Activated CD8-positive, alpha-beta T cell treated with anti-CD3 and anti-CD28 coated beads for 36 hours (primary cell): ENCODE results near the gene HNRNPK. TPM values are rescaled to one million over a fixed set of nuclear protein-coding genes. Genes with fewer than 3 reads are reported as not detected.
"Not testable (repeated sequence)": the region's sequence is repeated elsewhere in the genome, so short reads cannot be mapped to it uniquely, and the experiment has no call there.

Experiments
- ATAC-seq: fragments of 200-7000 bp; cut with Tn5 transposase; one replicate; pipeline ENCODE4 v1.10.0; 2021; ENCODE audit warnings: mild to moderate bottlenecking, moderate library complexity
- CTCF ChIA-PET: fragments of 350-600 bp; sonication (Branson Sonifier 250); formaldehyde crosslinking; loops from one replicate; lab custom pipeline; 2021; ENCODE audit warnings: antibody characterized with exemption; lab: Charles Lee
- POLR2A ChIA-PET: fragments of 350-600 bp; sonication (Branson Sonifier 250); formaldehyde crosslinking; loops from one replicate; lab custom pipeline; 2021; ENCODE audit warnings: antibody characterized with exemption; lab: Charles Lee
- DNase-seq: peaks from one replicate; pipeline ENCODE4 v3.0.0-alpha.2; 2020
- H3K27ac Mint-ChIP-seq: one replicate; pipeline ENCODE4 v1.8.0; 2021; ENCODE audit warnings: mild to moderate bottlenecking, mixed read lengths
- H3K27me3 Mint-ChIP-seq: one replicate; pipeline ENCODE4 v1.8.0; 2021; ENCODE audit warnings: mixed read lengths
- H3K36me3 Mint-ChIP-seq: one replicate; pipeline ENCODE4 v1.8.0; 2021; ENCODE audit warnings: low read depth, mixed read lengths
- H3K4me1 Mint-ChIP-seq: one replicate; pipeline ENCODE4 v1.8.0; 2021; ENCODE audit warnings: low read depth, mixed read lengths
- H3K4me3 Mint-ChIP-seq: one replicate; pipeline ENCODE4 v1.8.0; 2021; ENCODE audit warnings: mild to moderate bottlenecking, moderate library complexity, mixed read lengths
- H3K9me3 Mint-ChIP-seq: one replicate; pipeline ENCODE4 v1.8.0; 2021; ENCODE audit warnings: mixed read lengths
- CTCF ChIP-seq: fragments of 200-600 bp; IDR thresholded peaks from one replicate; pipeline ENCODE4 v1.8.0; 2022; ENCODE audit warnings: antibody characterized with exemption, mild to moderate bottlenecking
- intact Hi-C: fragments of 100-400 bp; cut with micrococcal nuclease; formaldehyde crosslinking; loops from one replicate; pipeline ENCODE4 v1.10.0; 2022
- total RNA-seq, 2 experiments: library from RNA; stranded (reverse); gene quantifications; one replicate each; pipeline ENCODE4 v1.2.3, GENCODE V29; 2021

Gene HNRNPK
- total RNA-seq, 2 experiments from 2014 or later: 761 to 773 TPM

GRCh38 chr9:83959061-83959460, 21.0 kb downstream of the HNRNPK start:
- CTCF ChIA-PET: no interaction called here
- intact Hi-C loops: no loop called here
- peaks cover 10% of the 10 kb centered on the region for H3K36me3 Mint-ChIP-seq

GRCh38 chr9:83957248-83957513, 22.8 kb downstream of the HNRNPK start:
- POLR2A ChIA-PET: interaction anchor here (1.7 to 12.0 kb wide), 3 partner anchors 10 to 21 kb away, joined by 7 to 224 read pairs (median 71); partner anchors contain the start of genes HNRNPK and RMI1
- peak overlapping the region; percentile 97 for H3K4me3 Mint-ChIP-seq
- H3K27ac Mint-ChIP-seq: peak overlapping the region; percentile 97
- H3K27me3 Mint-ChIP-seq: no peaks in the 10 kb centered on the region
- H3K36me3 Mint-ChIP-seq: peaks cover 10% of the 10 kb centered on the region
- ATAC-seq: no peak
- TF ChIP-seq CTCF: no peak
- DNase-seq: no peak
- intact Hi-C loops: no loop called here
- peaks cover 9% of the 10 kb centered on the region for H3K4me1 Mint-ChIP-seq
- CTCF ChIA-PET: interaction anchor here (1.5 kb wide), 1 partner anchor 10 kb away, joined by 3 read pairs; no protein-coding TSS in a partner anchor
- no peaks in the 10 kb centered on the region for H3K9me3 Mint-ChIP-seq

More at GRCh38 chr9:83959061-83959460, 21.0 kb downstream of the HNRNPK start:
- H3K4me1 Mint-ChIP-seq: peaks cover 9% of the 10 kb centered on the region
- DNase-seq (no peak), ATAC-seq (no peak)
- POLR2A ChIA-PET: interaction anchor here (1.5 to 12.0 kb wide), 3 partner anchors 8 to 19 kb away, joined by 8 to 224 read pairs (median 71); partner anchors contain the start of genes HNRNPK and RMI1
- no peak overlapping the region for H3K4me3 Mint-ChIP-seq
- no peaks in the 10 kb centered on the region for H3K9me3 Mint-ChIP-seq
- TF ChIP-seq CTCF: no peak
- H3K27me3 Mint-ChIP-seq: no peaks in the 10 kb centered on the region
- H3K27ac Mint-ChIP-seq: no peak overlapping the region

- intact Hi-C loops: no loop called here
- no peaks in the 10 kb centered on the region for H3K9me3 Mint-ChIP-seq
- ChIA-PET CTCF (interaction anchor here (0.9 to 1.0 kb wide), 2 partner anchors 8 to 68 kb away, joined by 3 read pairs; no protein-coding TSS in a partner anchor), POLR2A (interaction anchor here (0.6 to 8.5 kb wide), 9 partner anchors 9 to 249 kb away, joined by 3 to 71 read pairs (median 5); partner anchors contain the start of genes HNRNPK, RMI1 and UBQLN1)
- no peaks in the 10 kb centered on the region for H3K27me3 Mint-ChIP-seq
- peak overlapping the region; percentile 97 for H3K27ac Mint-ChIP-seq
- DNase-seq: peak; percentile 76
- peak; percentile 81 for ATAC-seq
- peaks cover 9% of the 10 kb centered on the region for H3K4me1 Mint-ChIP-seq
- TF ChIP-seq CTCF: no peak
- H3K4me3 Mint-ChIP-seq: peak overlapping the region; percentile 97
- H3K36me3 Mint-ChIP-seq: peaks cover 11% of the 10 kb centered on the region
Observed at GRCh38 chr9:83956436-83957247, 23.4 kb downstream of the HNRNPK start.

GRCh38 chr9:83956086-83956435, 24.0 kb downstream of the HNRNPK start:
- intact Hi-C loops: no loop called here
- H3K9me3 Mint-ChIP-seq: no peaks in the 10 kb centered on the region
- DNase-seq (peak; percentile 50), ATAC-seq (peak; percentile 58)
- H3K27me3 Mint-ChIP-seq: no peaks in the 10 kb centered on the region
- no peak for TF ChIP-seq CTCF
- H3K27ac Mint-ChIP-seq: peak overlapping the region; percentile 97
- H3K36me3 Mint-ChIP-seq: peaks cover 12% of the 10 kb centered on the region
- ChIA-PET CTCF (interaction anchor here (0.9 to 1.0 kb wide), 2 partner anchors 8 to 69 kb away, joined by 3 read pairs; no protein-coding TSS in a partner anchor), POLR2A (interaction anchor here (0.6 to 1.7 kb wide), 8 partner anchors 9 to 248 kb away, joined by 3 to 9 read pairs (median 4); partner anchors contain the start of genes HNRNPK, RMI1 and UBQLN1)
- H3K4me3 Mint-ChIP-seq: peak overlapping the region; percentile 97
- peaks cover 9% of the 10 kb centered on the region for H3K4me1 Mint-ChIP-seq

- CTCF ChIA-PET, H3K27me3 Mint-ChIP-seq, POLR2A ChIA-PET, H3K4me1 Mint-ChIP-seq, H3K27ac Mint-ChIP-seq, H3K9me3 Mint-ChIP-seq, H3K4me3 Mint-ChIP-seq, intact Hi-C loops, ATAC-seq, DNase-seq: not testable (repeated sequence)
- peaks cover 21% of the 10 kb centered on the region for H3K36me3 Mint-ChIP-seq
Observed at GRCh38 chr9:83948096-83948495, 31.9 kb downstream of the HNRNPK start.
